Upper lobe of right lung (tissue), 1 donor: ENCODE results near the gene CDK16. TPM values are rescaled to one million over a fixed set of nuclear protein-coding genes. Genes with fewer than 3 reads are reported as not detected.

Experiments
- ATAC-seq: fragments of 200-7000 bp; cut with Tn5 transposase; one replicate; pipeline ENCODE4 v1.9.1; 2020; ENCODE audit warnings: mild to moderate bottlenecking, moderate library complexity
- DNase-seq: peaks from one replicate; pipeline ENCODE4 v3.0.0-alpha.2; 2020
- H3K27ac ChIP-seq: fragments of 200-600 bp; one replicate; pipeline ENCODE4 v1.8.0; 2022
- H3K27me3 ChIP-seq: fragments of 200-600 bp; one replicate; pipeline ENCODE4 v1.8.0; 2022; ENCODE audit warnings: mild to moderate bottlenecking
- H3K36me3 ChIP-seq: fragments of 200-600 bp; one replicate; pipeline ENCODE4 v1.8.0; 2022
- H3K4me1 ChIP-seq: fragments of 200-600 bp; one replicate; pipeline ENCODE4 v1.8.0; 2022
- H3K4me3 ChIP-seq: fragments of 200-600 bp; one replicate; pipeline ENCODE4 v1.8.0; 2022; ENCODE audit warnings: mild to moderate bottlenecking
- H3K9me3 ChIP-seq: fragments of 200-600 bp; one replicate; pipeline ENCODE4 v1.8.0; 2022
- intact Hi-C: fragments of 100-400 bp; cut with DNase I; formaldehyde crosslinking; loops from one replicate; pipeline ENCODE4 v1.11.0; 2022
- total RNA-seq: library from RNA; stranded (reverse); fragmentation: NEBNext Ultra II Directional; extraction: Animal tissue kit (Norgen Biotek cat#: 25700); gene quantifications from one replicate; pipeline ENCODE4 v1.2.1, GENCODE V29; 2021
- TF ChIP-seq, protein P1 (sequence below): fragments of 200-600 bp; IDR thresholded peaks from one replicate; pipeline ENCODE4 v1.8.0; 2022; ENCODE audit warnings: antibody characterized with exemption
- donor health status: DM: no; HTN: yes; CAD: no; lungs with severe emphysema.

CDK16 gene
- total RNA-seq, 1 donor from 2014 or later = 66.4 TPM

DNA sequence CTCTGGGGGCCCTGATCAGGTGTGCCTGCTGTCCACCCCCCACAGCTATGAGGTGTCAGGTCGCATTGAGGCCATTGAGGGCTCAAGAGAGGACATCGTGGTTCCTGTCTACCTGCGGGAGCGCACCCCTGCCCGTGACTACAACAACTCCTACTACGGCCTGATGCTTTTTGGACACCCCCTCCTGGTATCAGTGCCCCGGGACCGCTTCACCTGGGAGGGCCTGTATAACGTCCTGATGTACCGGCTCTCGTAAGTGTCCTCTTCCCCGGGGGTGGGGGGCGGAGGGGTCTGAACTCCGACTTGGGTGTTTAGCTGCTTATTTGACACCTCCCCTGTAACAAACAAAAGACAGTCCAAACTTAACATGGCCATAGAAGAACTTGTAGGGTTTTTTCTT lies 24.9 kb downstream of the CDK16 start:
- no peak overlapping the region for H3K4me3 ChIP-seq
- no peaks in the 10 kb centered on the region for H3K4me1 ChIP-seq
- no peaks in the 10 kb centered on the region for H3K27me3 ChIP-seq
- peaks cover 51% of the 10 kb centered on the region for H3K36me3 ChIP-seq
- DNase-seq (no peak), ATAC-seq (no peak)
- no peak overlapping the region for H3K27ac ChIP-seq
- TF ChIP-seq, protein P1, sequence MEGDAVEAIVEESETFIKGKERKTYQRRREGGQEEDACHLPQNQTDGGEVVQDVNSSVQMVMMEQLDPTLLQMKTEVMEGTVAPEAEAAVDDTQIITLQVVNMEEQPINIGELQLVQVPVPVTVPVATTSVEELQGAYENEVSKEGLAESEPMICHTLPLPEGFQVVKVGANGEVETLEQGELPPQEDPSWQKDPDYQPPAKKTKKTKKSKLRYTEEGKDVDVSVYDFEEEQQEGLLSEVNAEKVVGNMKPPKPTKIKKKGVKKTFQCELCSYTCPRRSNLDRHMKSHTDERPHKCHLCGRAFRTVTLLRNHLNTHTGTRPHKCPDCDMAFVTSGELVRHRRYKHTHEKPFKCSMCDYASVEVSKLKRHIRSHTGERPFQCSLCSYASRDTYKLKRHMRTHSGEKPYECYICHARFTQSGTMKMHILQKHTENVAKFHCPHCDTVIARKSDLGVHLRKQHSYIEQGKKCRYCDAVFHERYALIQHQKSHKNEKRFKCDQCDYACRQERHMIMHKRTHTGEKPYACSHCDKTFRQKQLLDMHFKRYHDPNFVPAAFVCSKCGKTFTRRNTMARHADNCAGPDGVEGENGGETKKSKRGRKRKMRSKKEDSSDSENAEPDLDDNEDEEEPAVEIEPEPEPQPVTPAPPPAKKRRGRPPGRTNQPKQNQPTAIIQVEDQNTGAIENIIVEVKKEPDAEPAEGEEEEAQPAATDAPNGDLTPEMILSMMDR = no peak
- intact Hi-C loops = no loop called here
- no peaks in the 10 kb centered on the region for H3K9me3 ChIP-seq

DNA sequence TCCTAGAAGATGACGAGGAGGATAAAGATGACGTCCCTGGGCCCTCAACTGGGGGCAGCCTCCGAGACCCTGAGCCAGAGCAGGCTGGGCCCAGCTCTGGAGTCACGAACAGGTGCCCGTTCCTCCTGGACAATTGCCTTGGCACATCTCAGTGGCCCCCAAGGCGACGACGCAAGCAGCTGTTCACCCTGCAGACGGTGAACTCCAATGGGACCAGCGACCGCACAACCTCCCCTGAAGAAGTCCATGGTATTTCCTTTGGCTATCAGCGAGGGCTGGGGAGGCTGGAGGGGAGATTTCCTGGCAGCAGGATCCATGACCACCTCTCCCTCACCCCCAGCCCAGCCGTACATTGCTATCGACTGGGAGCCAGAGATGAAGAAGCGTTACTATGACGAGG lies 26.2 kb downstream of the CDK16 start:
- no peak for ATAC-seq
- Histone ChIP-seq H3K4me3 (no peak overlapping the region), H3K4me1 (no peaks in the 10 kb centered on the region), H3K27ac (no peak overlapping the region), H3K36me3 (peaks cover 51% of the 10 kb centered on the region), H3K27me3 (no peaks in the 10 kb centered on the region), H3K9me3 (no peaks in the 10 kb centered on the region)
- intact Hi-C loops = no loop called here
- no peak for DNase-seq
- TF ChIP-seq, protein P1 = no peak

DNA sequence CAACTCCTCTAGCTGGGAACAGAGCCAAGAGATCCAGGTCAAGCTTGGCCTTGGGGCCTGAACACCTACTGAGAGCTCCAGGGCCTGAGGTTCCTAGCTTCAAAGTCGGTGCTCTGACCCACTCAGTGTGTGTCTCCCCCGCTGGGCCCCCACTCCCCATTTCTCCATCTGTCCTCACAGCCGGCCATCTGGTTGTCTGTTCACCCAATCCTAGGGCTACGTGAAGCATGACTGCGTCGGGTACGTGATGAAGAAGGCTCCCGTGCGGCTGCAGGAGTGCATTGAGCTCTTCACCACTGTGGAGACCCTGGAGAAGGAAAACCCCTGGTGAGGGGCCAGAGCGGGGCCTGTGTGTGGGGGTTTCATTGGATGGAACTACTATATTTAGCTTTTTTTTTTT lies 26.7 kb downstream of the CDK16 start:
- peaks cover 47% of the 10 kb centered on the region for H3K36me3 ChIP-seq
- TF ChIP-seq, protein P1 = no peak
- DNase-seq (no peak), ATAC-seq (no peak)
- H3K27ac ChIP-seq = no peak overlapping the region
- no peaks in the 10 kb centered on the region for H3K9me3 ChIP-seq
- intact Hi-C loops = no loop called here
- no peaks in the 10 kb centered on the region for H3K27me3 ChIP-seq
- H3K4me1 ChIP-seq = no peaks in the 10 kb centered on the region
- H3K4me3 ChIP-seq = no peak overlapping the region

DNA sequence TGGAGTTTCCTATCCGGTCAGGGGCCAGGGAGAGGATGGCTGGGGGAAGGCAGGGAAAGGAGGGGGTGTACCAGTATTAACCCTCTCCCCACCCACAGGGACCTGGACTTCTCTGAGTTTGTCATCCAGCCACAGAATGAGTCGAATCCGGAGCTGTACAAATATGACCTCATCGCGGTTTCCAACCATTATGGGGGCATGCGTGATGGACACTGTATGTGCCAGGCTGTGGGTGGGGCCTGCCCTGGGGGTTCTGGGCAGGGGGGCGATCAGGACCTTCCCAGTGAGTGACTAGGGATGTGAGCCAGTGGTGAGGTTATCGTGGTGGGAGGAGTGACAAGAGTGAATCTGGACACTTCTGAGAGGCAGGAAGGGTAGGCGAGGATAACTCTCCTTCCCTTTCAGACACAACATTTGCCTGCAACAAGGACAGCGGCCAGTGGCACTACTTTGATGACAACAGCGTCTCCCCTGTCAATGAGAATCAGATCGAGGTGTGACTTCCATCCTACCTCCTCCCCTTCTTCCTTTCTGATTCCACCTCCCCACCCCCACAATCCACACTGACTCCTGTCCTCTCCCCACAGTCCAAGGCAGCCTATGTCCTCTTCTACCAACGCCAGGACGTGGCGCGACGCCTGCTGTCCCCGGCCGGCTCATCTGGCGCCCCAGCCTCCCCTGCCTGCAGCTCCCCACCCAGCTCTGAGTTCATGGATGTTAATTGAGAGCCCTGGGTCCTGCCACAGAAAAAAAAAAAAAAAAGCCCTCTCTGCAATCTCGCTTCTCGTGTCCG lies 28.9 kb downstream of the CDK16 start:
- Histone ChIP-seq H3K9me3 (no peaks in the 10 kb centered on the region), H3K36me3 (peaks cover 30% of the 10 kb centered on the region), H3K4me1 (no peaks in the 10 kb centered on the region), H3K27me3 (no peaks in the 10 kb centered on the region), H3K4me3 (no peak overlapping the region), H3K27ac (no peak overlapping the region)
- DNase-seq (no peak), ATAC-seq (no peak)
- TF ChIP-seq, protein P1 = no peak
- intact Hi-C loops = no loop called here

- peaks cover 30% of the 10 kb centered on the region for H3K36me3 ChIP-seq
- intact Hi-C loops = no loop called here
- ATAC-seq = no peak
- H3K27me3 ChIP-seq = no peaks in the 10 kb centered on the region
- no peak overlapping the region for H3K27ac ChIP-seq
- H3K9me3 ChIP-seq = no peaks in the 10 kb centered on the region
- TF ChIP-seq, protein P1 = no peak
- no peak for DNase-seq
- no peaks in the 10 kb centered on the region for H3K4me1 ChIP-seq
- H3K4me3 ChIP-seq = no peak overlapping the region
Measured at GRCh38 chrX:47247999-47248320, 29.5 kb downstream of the CDK16 start.

GRCh38 chrX:47248576-47248975 lies 30.1 kb downstream of the CDK16 start:
- H3K27me3 ChIP-seq = no peaks in the 10 kb centered on the region
- no peak overlapping the region for H3K27ac ChIP-seq
- intact Hi-C loops = no loop called here
- H3K36me3 ChIP-seq = peaks cover 25% of the 10 kb centered on the region
- no peaks in the 10 kb centered on the region for H3K4me1 ChIP-seq
- no peaks in the 10 kb centered on the region for H3K9me3 ChIP-seq
- TF ChIP-seq, protein P1 = no peak
- ATAC-seq (no peak), DNase-seq (no peak)
- no peak overlapping the region for H3K4me3 ChIP-seq
